ENCODE results near the gene PAX7. TPM values are rescaled to one million over a fixed set of nuclear protein-coding genes. Genes with fewer than 3 reads are reported as not detected.

The PAX7 gene
- total RNA-seq, result not detected in 2 replicates

DNA sequence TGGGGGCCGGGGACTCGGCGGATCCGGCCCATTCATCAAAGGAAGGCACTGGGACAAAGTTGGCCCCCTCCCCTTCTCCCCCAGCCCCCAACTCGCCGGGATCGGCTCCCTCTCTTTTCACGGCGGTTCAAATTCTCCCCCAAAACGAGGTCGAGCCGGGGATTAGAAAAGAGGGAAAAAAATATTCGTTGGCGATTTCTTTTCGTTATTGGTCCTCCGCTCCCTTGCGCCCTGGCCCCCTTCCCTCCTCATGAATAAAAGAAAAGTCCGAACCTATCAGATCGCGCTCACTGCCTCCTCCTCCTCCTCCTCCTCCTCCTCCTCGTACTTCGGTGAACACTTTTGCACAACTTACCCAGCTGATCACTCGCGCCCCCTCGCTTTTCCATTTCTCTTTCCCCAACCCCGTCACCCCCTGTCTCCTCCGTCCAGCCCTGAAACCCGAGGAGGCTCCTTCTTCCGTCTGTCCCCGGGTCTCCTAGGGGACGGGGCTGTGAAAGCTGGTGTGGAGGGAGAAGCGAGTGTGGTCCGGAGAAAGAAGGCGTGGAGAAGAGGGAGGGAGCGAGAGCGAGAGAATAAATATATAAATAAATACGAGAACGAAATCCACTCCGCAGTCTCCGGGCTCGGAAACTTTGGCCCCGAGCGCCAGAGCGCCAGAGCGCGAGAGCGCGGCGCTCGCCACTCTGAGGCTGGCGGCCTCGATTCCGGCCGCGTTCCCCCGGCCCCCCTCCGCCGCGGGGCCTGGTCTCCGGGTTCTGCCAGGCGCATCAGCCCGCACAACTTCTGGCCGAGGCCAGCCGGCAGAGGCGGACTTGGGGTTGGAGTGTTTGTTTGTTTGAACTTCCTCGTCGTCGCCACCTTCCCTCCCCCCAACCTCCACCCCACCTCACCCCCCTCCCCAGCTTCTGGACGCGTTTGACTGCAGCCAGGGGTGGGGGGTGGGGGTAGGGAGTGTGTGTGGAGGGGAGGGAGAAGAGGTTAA is at the start of gene PAX7:
Gene PAX7 (plus strand): TSS at position 336 of the 985 bp plus-strand sequence. CDS start 758 bp downstream, outside the sequence.

Other genes starting within 250 kb of the PAX7 start
- gene KLHDC7A, start 149.9 kb upstream of the PAX7 start, total RNA-seq, result not detected in 2 replicates
- not detected in 2 replicates for gene TAS1R2, start 228.8 kb downstream of the PAX7 start, total RNA-seq